Testis (tissue), 2 donors: ENCODE measurements around the gene TMEM132A.

Source experiments
- POLR2A ChIP-seq: fragments of 450-650 bp; IDR thresholded peaks from one replicate; pipeline ENCODE4 v1.6.1; 2017; ENCODE audit warnings: antibody characterized with exemption, mild to moderate bottlenecking, moderate library complexity
- TF ChIP-seq, protein P1 (sequence below), 3 experiments: fragments of 450-650 bp in 2 of 3; fragments of 200-600 bp in 1 of 3; sonication (generic) in 1 of 3; IDR thresholded peaks; one replicate each; pipeline ENCODE4 v1.5.1; 2016 to 2019; ENCODE audit warnings: antibody characterized with exemption in 3 of 3, mild to moderate bottlenecking in 2 of 3, moderate library complexity in 1 of 3

- TF ChIP-seq, protein P1, sequence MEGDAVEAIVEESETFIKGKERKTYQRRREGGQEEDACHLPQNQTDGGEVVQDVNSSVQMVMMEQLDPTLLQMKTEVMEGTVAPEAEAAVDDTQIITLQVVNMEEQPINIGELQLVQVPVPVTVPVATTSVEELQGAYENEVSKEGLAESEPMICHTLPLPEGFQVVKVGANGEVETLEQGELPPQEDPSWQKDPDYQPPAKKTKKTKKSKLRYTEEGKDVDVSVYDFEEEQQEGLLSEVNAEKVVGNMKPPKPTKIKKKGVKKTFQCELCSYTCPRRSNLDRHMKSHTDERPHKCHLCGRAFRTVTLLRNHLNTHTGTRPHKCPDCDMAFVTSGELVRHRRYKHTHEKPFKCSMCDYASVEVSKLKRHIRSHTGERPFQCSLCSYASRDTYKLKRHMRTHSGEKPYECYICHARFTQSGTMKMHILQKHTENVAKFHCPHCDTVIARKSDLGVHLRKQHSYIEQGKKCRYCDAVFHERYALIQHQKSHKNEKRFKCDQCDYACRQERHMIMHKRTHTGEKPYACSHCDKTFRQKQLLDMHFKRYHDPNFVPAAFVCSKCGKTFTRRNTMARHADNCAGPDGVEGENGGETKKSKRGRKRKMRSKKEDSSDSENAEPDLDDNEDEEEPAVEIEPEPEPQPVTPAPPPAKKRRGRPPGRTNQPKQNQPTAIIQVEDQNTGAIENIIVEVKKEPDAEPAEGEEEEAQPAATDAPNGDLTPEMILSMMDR (IDR thresholded peaks at IDR 0.05): no peak
- TF ChIP-seq POLR2A: no peak
Measured at GRCh38 chr11:60985991-60986915, 62.0 kb downstream of the TMEM132A start.
